A375 (cell line): ENCODE measurements around the gene RALB. TPM values are rescaled to one million over a fixed set of nuclear protein-coding genes. Genes with fewer than 3 reads are reported as not detected.

ENCODE experiments used
- small RNA-seq: library from RNA; depleted of rRNA; stranded (forward); fragments of <200 nt; gene quantifications from one replicate; pipeline ENCODE3, GENCODE V24; 2014
- total RNA-seq: library from RNA; depleted of rRNA; stranded (reverse); fragments of >200 nt; shearing (Covaris generic); gene quantifications from 2 replicates; pipeline ENCODE4 v1.2.3, GENCODE V29; 2014; rRNA removed

RALB gene
- total RNA-seq, result 19.4 and 22.4 TPM in 2 replicates

GRCh38 chr2:120252225-120253020, at the start of gene RALB:
TSS of gene RALB (plus strand) at chr2:120252852. CDS start at chr2:120278665, 25,813 bp downstream.

GRCh38 chr2:120223034-120223912, 29.4 kb upstream of the RALB start, which contains the start of gene TMEM185B:
TSS of gene TMEM185B (minus strand) at chr2:120223400. CDS start at chr2:120222976, 424 bp downstream.

Small RNAs within 50 kb of the gene (small RNA-seq; reads per million reads assigned to genes)
- gene MTND4LP14, result not detected

Other genes starting within 250 kb of the RALB start
- 2.4 and 2.5 TPM in 2 replicates for gene EPB41L5, start 239.8 kb upstream of the RALB start, total RNA-seq
- gene TMEM185B, start 29.5 kb upstream of the RALB start, total RNA-seq, result 24.0 and 28.0 TPM in 2 replicates
- 0.19 and 0.23 TPM in 2 replicates for gene INHBB, start 93.3 kb downstream of the RALB start, total RNA-seq